Regular cardiac myocyte (primary cell): ENCODE measurements around the gene PCGF6. TPM values are rescaled to one million over a fixed set of nuclear protein-coding genes. Genes with fewer than 3 reads are reported as not detected.

Source experiments
- total RNA-seq: library from RNA; depleted of rRNA; stranded (reverse); fragments of >200 nt; gene quantifications from 2 replicates; pipeline ENCODE4 v1.2.3, GENCODE V29; 2014

Gene PCGF6
- 14.1 and 14.2 TPM in 2 replicates for total RNA-seq

GRCh38 chr10:103350517-103351260 is at the start of gene PCGF6:
TSS of gene PCGF6 (minus strand) at chr10:103351140. CDS start at chr10:103351066, 74 bp downstream.

DNA sequence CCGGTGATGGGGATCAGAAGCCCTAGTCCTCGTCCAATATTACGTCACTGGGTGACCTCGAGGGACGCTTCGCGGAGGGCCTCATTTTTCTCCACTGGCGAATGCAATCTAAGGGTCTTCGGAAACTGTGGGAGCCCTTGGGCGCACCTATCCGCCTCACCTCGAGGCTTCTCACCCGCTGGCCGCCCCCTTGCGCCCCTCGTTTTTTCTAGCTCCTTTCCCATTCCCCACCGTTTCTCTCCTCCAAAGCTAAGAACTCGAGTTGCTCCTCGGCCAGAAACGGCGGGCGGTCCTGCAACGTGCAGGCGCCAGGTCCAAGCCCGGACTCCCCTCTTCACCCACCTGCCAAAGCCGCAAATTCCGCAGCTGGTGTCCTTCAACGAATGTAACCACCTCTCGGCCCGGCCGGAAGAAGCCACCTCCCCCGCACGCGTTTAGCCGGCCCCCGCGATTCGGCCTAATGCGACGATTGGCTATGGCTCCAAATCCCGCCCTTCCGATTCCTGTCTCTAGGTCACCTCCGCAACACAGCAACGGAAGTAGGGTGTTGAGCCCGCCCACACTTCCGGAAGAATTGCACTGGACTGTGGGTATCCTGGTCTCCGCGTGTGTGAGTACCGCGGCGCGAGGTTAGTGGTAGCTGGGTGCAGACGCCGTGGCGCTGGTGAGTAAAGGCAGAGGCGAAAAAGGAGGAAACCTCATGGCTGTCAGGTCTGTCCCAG is 45.3 kb upstream of the PCGF6 start, which contains the start of the genes ATP5MK and PDCD11:
Gene ATP5MK (minus strand): TSS at position 409 of the 722 bp plus-strand sequence. CDS start 4,018 bp downstream, outside the sequence.
Gene PDCD11 (plus strand): TSS at position 560 of the 722 bp plus-strand sequence. CDS start 1,801 bp downstream, outside the sequence.

GRCh38 chr10:103367782-103368518 is 17.0 kb upstream of the PCGF6 start, which contains the start of gene TAF5:
TSS of gene TAF5 (plus strand) at chr10:103367976. CDS start at chr10:103367990, 14 bp downstream.

GRCh38 chr10:103276896-103277712 is 73.8 kb downstream of the PCGF6 start, which contains the start of gene INA:
TSS of gene INA (plus strand) at chr10:103277138. CDS start at chr10:103277212, 74 bp downstream.

Other genes starting within 250 kb of the PCGF6 start
- 40.5 and 72.4 TPM in 2 replicates for gene NT5C2, start 157.9 kb downstream of the PCGF6 start, total RNA-seq
- under 0.01 and 0.19 TPM in 2 replicates for gene RPEL1, start 105.3 kb downstream of the PCGF6 start, total RNA-seq
- gene INA, start 74.0 kb downstream of the PCGF6 start, total RNA-seq = 1.1 and 1.2 TPM in 2 replicates
- gene TAF5, start 16.8 kb upstream of the PCGF6 start, total RNA-seq = 4.2 and 7.5 TPM in 2 replicates
- gene ATP5MK, start 45.3 kb upstream of the PCGF6 start, total RNA-seq = 254 and 289 TPM in 2 replicates
- gene PDCD11, start 45.5 kb upstream of the PCGF6 start, total RNA-seq = 30.2 and 53.7 TPM in 2 replicates
- 15.0 and 16.1 TPM in 2 replicates for gene CALHM2, start 101.2 kb upstream of the PCGF6 start, total RNA-seq
- gene CALHM1, start 107.8 kb upstream of the PCGF6 start, total RNA-seq = not detected in 2 replicates
- gene CALHM3, start 128.1 kb upstream of the PCGF6 start, total RNA-seq = not detected in 2 replicates
- gene NEURL1, start 142.6 kb upstream of the PCGF6 start, total RNA-seq = under 0.01 TPM in 2 replicates